BLaER1 treated with 17β-estradiol and CSF1 and Interleukin-3, amounts not matched to agents 10 nM and 100 nM (cell line): ENCODE measurements around the gene BRMS1L.

Experiments
- H3K27ac ChIP-seq, 11 experiments: shearing (Covaris generic); formaldehyde crosslinking; 2 replicates each; pipeline ENCODE4 v1.8.1; 2022
- H3K27me3 ChIP-seq, 11 experiments: shearing (Covaris generic); formaldehyde crosslinking; 2 replicates each; pipeline ENCODE4 v1.8.1; 2022
- H3K36me3 ChIP-seq, 11 experiments: shearing (Covaris generic); formaldehyde crosslinking; 2 replicates each; pipeline ENCODE4 v1.8.1; 2022
- H3K4me1 ChIP-seq, 10 experiments: shearing (Covaris generic); formaldehyde crosslinking; 2 replicates each; pipeline ENCODE4 v1.8.1; 2022
- H3K4me2 ChIP-seq, 11 experiments: shearing (Covaris generic); formaldehyde crosslinking; 2 replicates each; pipeline ENCODE4 v1.8.1; 2022
- H3K4me3 ChIP-seq, 10 experiments: shearing (Covaris generic); formaldehyde crosslinking; 2 replicates each; pipeline ENCODE4 v1.8.1; 2022
- H3K9ac ChIP-seq, 11 experiments: shearing (Covaris generic); formaldehyde crosslinking; 2 replicates each; pipeline ENCODE4 v1.8.1; 2022
- H3K9me3 ChIP-seq, 11 experiments: shearing (Covaris generic); formaldehyde crosslinking; replicated peaks in 1 of 11; 2 replicates each; pipeline ENCODE4 v1.8.1; 2022
- H4K20me1 ChIP-seq, 11 experiments: shearing (Covaris generic); formaldehyde crosslinking; 2 replicates each; pipeline ENCODE4 v1.8.1; 2022
- Cebpa-rat ChIP-seq, 11 experiments: shearing (Covaris generic); IDR thresholded peaks; 2 replicates each; pipeline ENCODE4 v1.8.1; 2022

The BRMS1L gene

DNA sequence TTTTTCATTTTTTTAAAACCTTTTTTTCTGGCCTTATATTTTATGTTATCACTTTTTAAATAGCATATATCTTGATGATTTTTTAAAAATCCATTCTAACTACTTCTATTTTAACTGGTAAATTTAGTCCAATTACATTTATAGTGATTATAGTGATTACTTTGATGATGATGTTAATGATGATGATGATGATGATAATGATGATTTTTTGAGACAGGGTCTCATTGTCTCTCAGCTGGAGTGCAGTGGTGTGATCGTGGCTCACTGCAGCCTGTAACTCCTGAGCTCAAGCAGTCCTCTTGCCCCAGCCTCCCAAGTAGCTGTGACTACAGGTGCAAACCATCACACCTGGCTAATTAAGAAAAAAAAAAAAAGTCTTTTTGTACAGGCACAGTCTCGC is 27.1 kb downstream of the BRMS1L start:
- Histone ChIP-seq H3K4me2 (no peak overlapping the region), H3K27me3 (no peaks in the 10 kb centered on the region), H3K9me3 (peaks cover 12 to 28% (median 17%) of the 10 kb centered on the region in 11 experiments), H3K9ac (no peak overlapping the region), H4K20me1 (peaks cover 0 to 6% (median 0%) of the 10 kb centered on the region in 11 experiments; a peak in 2 of 22 replicates), H3K27ac (no peak overlapping the region), H3K36me3 (peaks cover 29 to 54% (median 46%) of the 10 kb centered on the region in 11 experiments), H3K4me1 (peaks cover 6 to 24% (median 16%) of the 10 kb centered on the region in 10 experiments), H3K4me3 (no peak overlapping the region)
- TF ChIP-seq Cebpa-rat (IDR thresholded peaks at IDR 0.05) = no peak

GRCh38 chr14:35854696-35855270 is 28.6 kb downstream of the BRMS1L start:
- Histone ChIP-seq H3K27me3 (no peaks in the 10 kb centered on the region), H4K20me1 (peaks cover 0 to 6% (median 0%) of the 10 kb centered on the region in 11 experiments; a peak in 2 of 22 replicates), H3K4me2 (no peak overlapping the region), H3K27ac (no peak overlapping the region), H3K36me3 (peaks cover 35 to 54% (median 47%) of the 10 kb centered on the region in 11 experiments), H3K9ac (no peak overlapping the region), H3K4me3 (no peak overlapping the region), H3K4me1 (peaks cover 6 to 24% (median 16%) of the 10 kb centered on the region in 10 experiments), H3K9me3 (peaks cover 12 to 27% (median 17%) of the 10 kb centered on the region in 11 experiments)
- TF ChIP-seq Cebpa-rat (IDR thresholded peaks at IDR 0.05) = no peak

DNA sequence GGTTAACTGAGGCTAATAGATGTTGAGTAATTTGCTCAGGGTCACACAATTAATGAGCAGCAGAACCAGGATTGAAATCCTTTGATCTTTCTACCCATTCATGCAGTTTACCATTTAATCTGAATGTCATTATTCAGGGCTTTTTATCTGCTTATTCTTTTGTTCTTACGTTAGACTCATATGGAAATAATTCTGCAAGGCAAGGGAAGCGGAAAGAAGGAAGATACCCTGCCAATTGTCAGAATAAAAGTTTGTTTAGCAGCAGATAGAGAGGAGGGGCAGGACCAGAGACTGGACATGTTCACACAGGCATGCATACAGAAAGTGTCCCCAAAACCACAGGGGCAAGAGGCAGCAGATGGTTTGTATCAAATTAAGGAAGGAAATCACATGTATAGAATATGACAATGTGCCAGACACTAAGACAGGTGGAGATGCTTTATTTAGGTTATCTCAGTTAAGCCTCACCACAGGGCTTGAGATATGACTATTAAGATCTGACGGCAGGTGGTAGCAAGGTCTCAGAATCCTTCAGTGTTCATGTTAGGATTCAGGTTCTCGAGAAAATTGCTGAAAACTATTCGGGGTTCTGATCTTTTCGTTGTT is 29.8 kb downstream of the BRMS1L start:
- TF ChIP-seq Cebpa-rat (IDR thresholded peaks at IDR 0.05) = no peak
- H3K9me3 ChIP-seq = peaks cover 12 to 17% (median 13%) of the 10 kb centered on the region in 11 experiments
- peak overlapping the region in 1 of 11 experiments; percentile 33; a peak in 2 of 22 replicates for H3K27ac ChIP-seq
- H4K20me1 ChIP-seq = peaks cover 0 to 6% (median 0%) of the 10 kb centered on the region in 11 experiments; a peak in 2 of 22 replicates
- H3K4me2 ChIP-seq = peak overlapping the region; percentile 9 to 69 (median 39); a peak in 18 of 22 replicates
- H3K36me3 ChIP-seq = peaks cover 25 to 49% (median 36%) of the 10 kb centered on the region in 11 experiments
- no peak overlapping the region for H3K4me3 ChIP-seq
- 0 out of 22 replicates have a peak overlapping the region, but pooled peaks of 1 of the 11 experiments have one; percentile 21 for H3K9ac ChIP-seq
- H3K4me1 ChIP-seq = peaks cover 6 to 24% (median 16%) of the 10 kb centered on the region in 10 experiments
- H3K27me3 ChIP-seq = no peaks in the 10 kb centered on the region

- H3K36me3 ChIP-seq = peaks cover 28 to 57% (median 36%) of the 10 kb centered on the region in 11 experiments
- H4K20me1 ChIP-seq = peaks cover 0 to 6% (median 0%) of the 10 kb centered on the region in 11 experiments; a peak in 2 of 22 replicates
- no peaks in the 10 kb centered on the region for H3K27me3 ChIP-seq
- no peaks in the 10 kb centered on the region for H3K9me3 ChIP-seq
- H3K9ac ChIP-seq = no peak overlapping the region
- peaks cover 6 to 24% (median 16%) of the 10 kb centered on the region in 10 experiments for H3K4me1 ChIP-seq
- no peak overlapping the region for H3K27ac ChIP-seq
- H3K4me2 ChIP-seq = no peak overlapping the region
- no peak overlapping the region for H3K4me3 ChIP-seq
- no peak for TF ChIP-seq Cebpa-rat (IDR thresholded peaks at IDR 0.05)
Observed at GRCh38 chr14:35858521-35859209, 32.5 kb downstream of the BRMS1L start.

DNA sequence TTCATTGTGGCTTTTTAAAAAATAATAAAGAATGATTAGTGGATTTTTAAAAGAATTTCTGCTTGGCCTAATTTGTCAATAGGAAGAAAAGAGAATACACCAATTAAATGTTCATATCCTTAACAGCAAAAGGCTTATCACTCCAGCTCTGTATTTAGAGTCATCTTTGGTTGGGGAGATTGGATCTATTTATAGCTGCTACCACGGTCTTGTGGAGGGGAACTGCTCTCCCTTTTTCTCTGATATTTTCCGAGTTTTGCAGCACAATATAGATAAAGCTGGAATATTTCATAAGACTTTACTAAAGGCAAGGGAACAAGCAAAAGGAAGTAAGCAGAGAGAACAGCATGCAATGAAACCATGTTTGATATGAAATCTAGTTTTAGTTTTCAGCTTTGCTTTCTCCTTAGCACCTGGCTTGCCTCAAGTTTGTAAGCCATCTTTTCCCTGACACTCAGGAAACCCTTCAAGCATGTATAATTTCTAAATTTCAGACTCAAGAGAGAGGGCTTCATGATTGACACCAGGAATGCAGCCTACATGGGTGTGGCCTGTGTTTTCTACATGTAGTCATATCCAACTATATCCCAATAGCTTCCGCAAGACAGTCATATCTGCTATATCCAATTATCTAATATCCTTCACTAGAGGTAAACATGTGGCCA is 35.2 kb downstream of the BRMS1L start:
- no peak overlapping the region for H3K9ac ChIP-seq
- no peaks in the 10 kb centered on the region for H3K27me3 ChIP-seq
- no peak overlapping the region for H3K4me2 ChIP-seq
- H3K9me3 ChIP-seq = no peaks in the 10 kb centered on the region
- H3K4me1 ChIP-seq = peaks cover 2 to 11% (median 9%) of the 10 kb centered on the region in 10 experiments; a peak in 19 of 20 replicates
- no peak overlapping the region for H3K4me3 ChIP-seq
- no peak overlapping the region for H3K27ac ChIP-seq
- no peaks in the 10 kb centered on the region for H4K20me1 ChIP-seq
- TF ChIP-seq Cebpa-rat (IDR thresholded peaks at IDR 0.05) = no peak
- H3K36me3 ChIP-seq = peaks cover 47 to 84% (median 54%) of the 10 kb centered on the region in 11 experiments

- no peaks in the 10 kb centered on the region for H3K27me3 ChIP-seq
- peak overlapping the region in 1 of 11 experiments; percentile 36; a peak in 2 of 22 replicates for H3K27ac ChIP-seq
- peaks cover 33 to 74% (median 55%) of the 10 kb centered on the region in 11 experiments for H3K36me3 ChIP-seq
- H3K4me1 ChIP-seq = peaks cover 0 to 14% (median 9%) of the 10 kb centered on the region in 10 experiments; a peak in 15 of 20 replicates
- no peak overlapping the region for H3K4me3 ChIP-seq
- no peak overlapping the region for H3K9ac ChIP-seq
- no peaks in the 10 kb centered on the region for H4K20me1 ChIP-seq
- H3K9me3 ChIP-seq = no peaks in the 10 kb centered on the region
- peak overlapping the region in 3 of 11 experiments; percentile 23 to 50 (median 32); a peak in 3 of 22 replicates for H3K4me2 ChIP-seq
- no peak for TF ChIP-seq Cebpa-rat (IDR thresholded peaks at IDR 0.05)
Observed at GRCh38 chr14:35865611-35866324, 39.6 kb downstream of the BRMS1L start.

DNA sequence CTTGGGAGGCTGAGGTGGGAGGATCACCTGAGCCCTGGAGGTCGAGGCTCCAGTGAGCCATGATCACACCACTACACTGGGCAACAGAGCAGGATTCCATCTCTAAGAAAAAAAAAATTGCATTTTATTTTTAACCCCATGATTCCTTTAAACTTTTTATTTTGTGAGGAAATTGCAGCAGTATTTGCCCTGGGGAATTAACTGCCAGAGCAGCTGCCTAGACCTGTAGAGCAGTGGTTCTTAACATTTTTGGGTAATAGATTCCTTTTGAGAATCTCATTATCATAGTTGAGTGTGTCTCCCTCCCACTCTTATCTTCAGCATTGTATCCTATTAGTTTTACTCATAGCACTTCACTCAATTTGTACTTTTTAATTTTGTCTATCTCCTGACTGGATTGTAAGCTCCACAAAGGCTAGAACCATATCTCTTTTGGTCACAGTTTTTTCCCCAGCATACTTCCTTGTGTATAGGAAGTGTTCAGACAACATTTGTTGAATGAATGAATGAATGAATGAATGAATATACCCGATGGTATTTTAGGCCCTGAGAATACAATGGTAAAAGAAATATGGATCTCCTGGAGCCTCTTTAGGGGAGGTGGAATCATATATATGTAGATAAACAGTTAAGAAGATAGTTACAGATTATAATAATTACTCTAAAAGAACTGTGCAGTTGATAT is 40.6 kb downstream of the BRMS1L start:
- H3K9ac ChIP-seq = no peak overlapping the region
- peaks cover 33 to 67% (median 51%) of the 10 kb centered on the region in 11 experiments for H3K36me3 ChIP-seq
- H3K27me3 ChIP-seq = no peaks in the 10 kb centered on the region
- peak overlapping the region in 8 of 11 experiments; percentile 6 to 52 (median 31); a peak in 10 of 22 replicates for H3K4me2 ChIP-seq
- no peaks in the 10 kb centered on the region for H3K9me3 ChIP-seq
- peak overlapping the region in 3 of 11 experiments; percentile 8 to 36 (median 24); a peak in 2 of 22 replicates for H3K27ac ChIP-seq
- no peaks in the 10 kb centered on the region for H4K20me1 ChIP-seq
- TF ChIP-seq Cebpa-rat (IDR thresholded peaks at IDR 0.05) = no peak
- peaks cover 0 to 14% (median 8%) of the 10 kb centered on the region in 10 experiments; a peak in 15 of 20 replicates for H3K4me1 ChIP-seq
- no peak overlapping the region for H3K4me3 ChIP-seq

- no peaks in the 10 kb centered on the region for H3K27me3 ChIP-seq
- H3K4me3 ChIP-seq = no peak overlapping the region
- peaks cover 33 to 62% (median 51%) of the 10 kb centered on the region in 11 experiments for H3K36me3 ChIP-seq
- H3K27ac ChIP-seq = no peak overlapping the region
- no peaks in the 10 kb centered on the region for H4K20me1 ChIP-seq
- no peak overlapping the region for H3K9ac ChIP-seq
- no peak for TF ChIP-seq Cebpa-rat (IDR thresholded peaks at IDR 0.05)
- H3K4me2 ChIP-seq = peak overlapping the region in 3 of 11 experiments; percentile 6 to 32 (median 23); a peak in 3 of 22 replicates
- H3K9me3 ChIP-seq = no peaks in the 10 kb centered on the region
- H3K4me1 ChIP-seq = peaks cover 0 to 14% (median 8%) of the 10 kb centered on the region in 10 experiments; a peak in 15 of 20 replicates
Observed at GRCh38 chr14:35867280-35867629, 41.1 kb downstream of the BRMS1L start.
